AG10803 (cell line): ENCODE measurements around the gene ZNF276.
A peak's percentile ranks its signal among the peaks of the same experiment; 100 is the strongest.
"Not testable (repeated sequence)": the region's sequence is repeated elsewhere in the genome, so short reads cannot be mapped to it uniquely, and the experiment has no call there.

Source experiments
- DNase-seq: peaks from one replicate; pipeline ENCODE4 v3.0.0; 2010; ENCODE audit warnings: low read depth
- H3K4me3 ChIP-seq: 2 replicates; pipeline ENCODE4 v1.5.1; 2011; ENCODE audit warnings: mild to moderate bottlenecking, low read length, control low read depth
- TF ChIP-seq, protein P1 (sequence below): conservative IDR thresholded peaks from 2 replicates; pipeline ENCODE4 v1.5.1; 2011; ENCODE audit warnings: mild to moderate bottlenecking, low read length, control low read depth, inconsistent platforms

The ZNF276 gene

DNA sequence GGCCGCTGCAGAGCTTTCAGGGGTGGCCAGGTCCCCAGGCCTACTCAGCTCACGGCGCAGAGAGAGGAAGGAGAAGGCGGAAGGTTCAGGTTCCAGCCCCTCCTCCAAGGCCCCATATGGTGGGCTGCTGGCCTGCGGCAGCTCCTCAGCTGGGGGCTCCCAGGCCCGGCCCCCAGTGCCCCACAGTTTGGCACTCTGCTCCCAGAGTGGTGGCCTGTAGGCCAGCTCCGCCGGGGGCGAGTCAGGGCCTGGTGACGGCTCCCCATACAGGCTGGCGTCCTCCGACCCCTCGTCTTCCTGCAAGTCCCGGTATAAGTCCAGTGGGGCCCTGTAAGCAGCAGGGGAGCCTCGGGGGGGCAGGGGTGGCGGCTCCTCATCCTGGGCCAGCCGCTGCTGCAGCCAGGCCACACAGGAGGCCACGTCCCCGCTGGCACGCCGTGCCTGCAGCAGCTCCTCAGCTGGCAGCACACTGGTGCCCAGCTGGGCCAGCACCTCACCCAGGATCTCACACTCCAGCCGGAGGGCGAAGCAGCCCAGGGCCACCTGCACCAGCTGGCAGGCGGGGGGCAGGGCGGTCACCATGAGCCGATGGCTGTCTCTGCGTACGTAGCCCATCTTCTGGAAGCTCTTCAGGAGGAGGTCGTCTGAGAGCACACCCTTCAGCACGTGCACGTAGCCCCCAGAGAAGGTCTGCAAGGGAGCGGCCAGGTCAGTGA, 23.6 kb upstream of the ZNF276 start:
- DNase-seq: no peak

DNA sequence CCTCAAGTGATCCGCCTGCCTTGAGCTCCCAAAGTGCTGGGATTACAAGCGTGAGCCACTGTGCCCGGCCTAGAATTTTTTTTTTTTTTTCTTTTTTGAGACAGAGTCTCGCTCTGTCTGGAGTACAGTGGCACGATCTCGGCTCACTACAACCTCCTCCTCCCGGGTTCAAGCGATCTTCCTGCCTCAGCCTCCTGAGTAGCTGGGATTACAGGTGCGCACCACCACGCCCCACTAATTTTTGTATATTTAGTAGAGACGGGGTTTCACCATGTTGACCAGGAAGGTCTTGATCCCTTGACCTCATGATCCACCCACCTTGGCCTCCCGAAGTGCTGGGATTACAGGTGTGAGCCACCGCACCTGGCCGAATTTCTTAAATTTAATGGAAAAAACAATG, 22.6 kb upstream of the ZNF276 start:
- DNase-seq, H3K4me3 ChIP-seq: not testable (repeated sequence)

More for the DNA sequence above, 23.6 kb upstream of the ZNF276 start:
- no peak overlapping the region for H3K4me3 ChIP-seq
- TF ChIP-seq, protein P1, sequence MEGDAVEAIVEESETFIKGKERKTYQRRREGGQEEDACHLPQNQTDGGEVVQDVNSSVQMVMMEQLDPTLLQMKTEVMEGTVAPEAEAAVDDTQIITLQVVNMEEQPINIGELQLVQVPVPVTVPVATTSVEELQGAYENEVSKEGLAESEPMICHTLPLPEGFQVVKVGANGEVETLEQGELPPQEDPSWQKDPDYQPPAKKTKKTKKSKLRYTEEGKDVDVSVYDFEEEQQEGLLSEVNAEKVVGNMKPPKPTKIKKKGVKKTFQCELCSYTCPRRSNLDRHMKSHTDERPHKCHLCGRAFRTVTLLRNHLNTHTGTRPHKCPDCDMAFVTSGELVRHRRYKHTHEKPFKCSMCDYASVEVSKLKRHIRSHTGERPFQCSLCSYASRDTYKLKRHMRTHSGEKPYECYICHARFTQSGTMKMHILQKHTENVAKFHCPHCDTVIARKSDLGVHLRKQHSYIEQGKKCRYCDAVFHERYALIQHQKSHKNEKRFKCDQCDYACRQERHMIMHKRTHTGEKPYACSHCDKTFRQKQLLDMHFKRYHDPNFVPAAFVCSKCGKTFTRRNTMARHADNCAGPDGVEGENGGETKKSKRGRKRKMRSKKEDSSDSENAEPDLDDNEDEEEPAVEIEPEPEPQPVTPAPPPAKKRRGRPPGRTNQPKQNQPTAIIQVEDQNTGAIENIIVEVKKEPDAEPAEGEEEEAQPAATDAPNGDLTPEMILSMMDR: no peak

- not testable (repeated sequence) for DNase-seq, H3K4me3 ChIP-seq
These were observed 21.7 kb upstream of the ZNF276 start for GRCh38 chr16:89699629-89700099.

DNA sequence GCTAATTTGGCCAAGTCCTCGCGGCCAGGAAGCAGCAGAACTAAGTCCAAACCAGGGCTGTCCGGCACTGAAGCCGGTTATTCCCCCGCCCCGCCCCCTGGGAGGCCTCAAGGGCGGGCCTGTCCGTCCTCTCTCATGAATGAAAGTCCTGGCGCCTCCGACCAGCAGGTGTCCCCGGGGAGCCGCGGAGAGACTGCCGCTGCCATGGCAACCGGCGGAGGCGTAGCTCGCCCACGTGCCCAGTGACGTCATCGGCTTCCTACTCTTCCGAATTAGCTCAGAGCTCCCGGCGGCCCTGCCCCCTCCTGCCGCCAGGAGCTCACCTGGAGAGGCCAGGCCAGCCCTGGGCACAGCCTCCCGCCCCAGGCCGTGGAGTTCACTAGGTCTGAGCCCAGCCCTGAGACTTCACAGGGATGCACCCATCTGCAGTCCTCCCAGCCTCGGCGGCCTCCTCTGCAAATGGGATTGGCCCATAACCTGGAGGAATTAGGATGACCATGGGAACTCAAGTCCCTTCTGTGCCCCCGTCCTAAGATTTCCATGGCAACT, 21.2 kb upstream of the ZNF276 start:
- peak overlapping the region; percentile 77 for H3K4me3 ChIP-seq
- DNase-seq: peak; percentile 95
- TF ChIP-seq, protein P1: peak; percentile 45

- TF ChIP-seq, protein P1: 0 out of 2 replicates have a peak, but pooled peaks have one; percentile 4
- no peak for DNase-seq
- peak overlapping the region; percentile 77 for H3K4me3 ChIP-seq
These were observed 20.5 kb upstream of the ZNF276 start for GRCh38 chr16:89700649-89701424.

GRCh38 chr16:89701425-89702406, 19.6 kb upstream of the ZNF276 start, which contains the start of gene SPATA2L:
Gene SPATA2L, minus strand, starts transcription at chr16:89701705. Its CDS starts 473 bp downstream, at chr16:89701232.
- peak within 1 kb of the TSS; percentile 77 for H3K4me3 ChIP-seq
- peak; percentile 61 for DNase-seq
- TF ChIP-seq, protein P1: no peak

- TF ChIP-seq, protein P1: 0 out of 2 replicates have a peak, but pooled peaks have one; percentile 4
- no peak for DNase-seq
- no peak overlapping the region for H3K4me3 ChIP-seq
These were observed 17.1 kb upstream of the ZNF276 start for GRCh38 chr16:89704281-89704680.
